HG03045 (cell line): ENCODE measurements around the gene HMX3.
"Not testable (repeated sequence)": the region's sequence is repeated elsewhere in the genome, so short reads cannot be mapped to it uniquely, and the experiment has no call there.

Experiments
- ATAC-seq: cut with Tn5 transposase; IDR thresholded peaks from one replicate; pipeline ENCODE4 v1.9.1; 2021; ENCODE audit warnings: mild to moderate bottlenecking, moderate library complexity; ENCODE audit not compliant: unreplicated experiment

The HMX3 gene

GRCh38 chr10:123170961-123171360, 35.2 kb downstream of the HMX3 start:
- no peak for ATAC-seq

GRCh38 chr10:123171616-123172015, 35.8 kb downstream of the HMX3 start:
- ATAC-seq = not testable (repeated sequence)

- ATAC-seq = no peak
Measured at GRCh38 chr10:123175389-123176387, 39.9 kb downstream of the HMX3 start.

GRCh38 chr10:123178390-123178789, 42.6 kb downstream of the HMX3 start:
- ATAC-seq = not testable (repeated sequence)

- ATAC-seq = no peak
Measured at GRCh38 chr10:123180101-123181090, 44.6 kb downstream of the HMX3 start.

GRCh38 chr10:123183724-123184123, 48.0 kb downstream of the HMX3 start:
- no peak for ATAC-seq

- no peak for ATAC-seq
Measured at GRCh38 chr10:123187781-123188180, 52.0 kb downstream of the HMX3 start.
